ENCODE measurements around the gene OR51S1. TPM values are rescaled to one million over a fixed set of nuclear protein-coding genes. Genes with fewer than 3 reads are reported as not detected.
"Not testable (repeated sequence)": the region's sequence is repeated elsewhere in the genome, so short reads cannot be mapped to it uniquely, and the experiment has no call there.

Gene OR51S1
- total RNA-seq, 4 donors from 2014 or later, result not detected

GRCh38 chr11:4863876-4864275 lies 14.9 kb upstream of the OR51S1 start:
- no peaks in the 10 kb centered on the region for H3K27me3 ChIP-seq
- DNase-seq, result no peak
- no peak overlapping the region for H3K4me3 ChIP-seq
- no peaks in the 10 kb centered on the region for H3K4me1 ChIP-seq
- H3K9me3 ChIP-seq, result no peaks in the 10 kb centered on the region
- TF ChIP-seq CTCF (IDR thresholded peaks at IDR 0.05) (no peak), POLR2A (IDR thresholded peaks at IDR 0.05) (no peak)
- H3K27ac ChIP-seq, result no peak overlapping the region
- no peaks in the 10 kb centered on the region for H3K36me3 ChIP-seq

GRCh38 chr11:4862447-4863236 lies 13.6 kb upstream of the OR51S1 start:
- TF ChIP-seq POLR2A (IDR thresholded peaks at IDR 0.05), result no peak
- no peak for TF ChIP-seq CTCF (IDR thresholded peaks at IDR 0.05)
- Histone ChIP-seq H3K27ac (no peak overlapping the region), H3K36me3 (no peaks in the 10 kb centered on the region), H3K4me3 (no peak overlapping the region), H3K4me1 (no peaks in the 10 kb centered on the region), H3K9me3 (no peaks in the 10 kb centered on the region), H3K27me3 (no peaks in the 10 kb centered on the region)
- no peak for DNase-seq

GRCh38 chr11:4854286-4854685 lies 5.3 kb upstream of the OR51S1 start:
- not testable (repeated sequence) for H3K27me3 ChIP-seq, H3K4me1 ChIP-seq, H3K27ac ChIP-seq, H3K9me3 ChIP-seq, DNase-seq, H3K4me3 ChIP-seq, H3K36me3 ChIP-seq

GRCh38 chr11:4851033-4851432 lies 2.0 kb upstream of the OR51S1 start:
- no peaks in the 10 kb centered on the region for H3K4me1 ChIP-seq
- no peak for DNase-seq

GRCh38 chr11:4839851-4840549 lies 9.0 kb downstream of the OR51S1 start:
- no peaks in the 10 kb centered on the region for H3K36me3 ChIP-seq
- no peak for TF ChIP-seq POLR2A (IDR thresholded peaks at IDR 0.05)
- TF ChIP-seq CTCF (IDR thresholded peaks at IDR 0.05), result no peak
- H3K27me3 ChIP-seq, result no peaks in the 10 kb centered on the region
- H3K27ac ChIP-seq, result no peak overlapping the region
- DNase-seq, result no peak
- H3K9me3 ChIP-seq, result no peaks in the 10 kb centered on the region
- H3K4me1 ChIP-seq, result no peaks in the 10 kb centered on the region
- H3K4me3 ChIP-seq, result no peak overlapping the region

More at GRCh38 chr11:4851033-4851432, 2.0 kb upstream of the OR51S1 start:
- Histone ChIP-seq H3K36me3 (no peaks in the 10 kb centered on the region), H3K27ac (no peak overlapping the region), H3K27me3 (no peaks in the 10 kb centered on the region), H3K4me3 (no peak overlapping the region), H3K9me3 (no peaks in the 10 kb centered on the region)
- TF ChIP-seq CTCF (IDR thresholded peaks at IDR 0.05) (no peak), POLR2A (IDR thresholded peaks at IDR 0.05) (no peak)

GRCh38 chr11:4830909-4831308 lies 18.1 kb downstream of the OR51S1 start:
- no peak for DNase-seq
- Histone ChIP-seq H3K27ac (no peak overlapping the region), H3K4me1 (no peaks in the 10 kb centered on the region), H3K9me3 (no peaks in the 10 kb centered on the region), H3K36me3 (no peaks in the 10 kb centered on the region), H3K4me3 (no peak overlapping the region), H3K27me3 (no peaks in the 10 kb centered on the region)
- TF ChIP-seq CTCF (IDR thresholded peaks at IDR 0.05) (no peak), POLR2A (IDR thresholded peaks at IDR 0.05) (no peak)

Measured in Peyer's patch (tissue), 4 donors.